Panc1 (cell line): ENCODE results near the gene LRFN2. TPM values are rescaled to one million over a fixed set of nuclear protein-coding genes. Genes with fewer than 3 reads are reported as not detected.

Experiments
- ATAC-seq: fragments of 200-7000 bp; cut with Tn5 transposase; 2 replicates; pipeline ENCODE4 v1.9.1; 2020; ENCODE audit warnings: mild to moderate bottlenecking, moderate library complexity
- BruUV-seq: library from RNA; stranded (reverse); fragments of 400-500 nt; replicated peaks from 2 replicates; lab custom pipeline; 2021; lab: Mats Ljungman, UMichigan
- CTCF ChIA-PET: fragments of 300-600 bp; sonication (Branson Sonifier 250); formaldehyde crosslinking; loops from one replicate; lab custom pipeline; 2022; ENCODE audit warnings: antibody characterized with exemption; lab: Charles Lee
- POLR2A ChIA-PET: fragments of 300-600 bp; sonication (Branson Sonifier 250); formaldehyde crosslinking; loops from one replicate; lab custom pipeline; 2022; ENCODE audit warnings: antibody characterized with exemption; lab: Charles Lee
- DNase-seq: peaks from one replicate; pipeline ENCODE4 v3.0.0-alpha.2; 2010; ENCODE audit warnings: low read depth, low spot score
- H3K27ac ChIP-seq: 2 replicates; pipeline ENCODE4 v1.5.1; 2011; ENCODE audit warnings: mild to moderate bottlenecking, low read length, inconsistent platforms
- H3K27me3 ChIP-seq: fragments of 200-500 bp; sonication (Bioruptor generic); 2 replicates; pipeline ENCODE4 v1.6.0; 2014; ENCODE audit warnings: low read length, inconsistent platforms; ENCODE audit not compliant: control insufficient read depth, insufficient read depth
- H3K36me3 ChIP-seq: fragments of 200-500 bp; sonication (Bioruptor generic); 2 replicates; pipeline ENCODE4 v1.5.1; 2014; ENCODE audit warnings: inconsistent platforms, mild to moderate bottlenecking, low read length, moderate library complexity; ENCODE audit not compliant: control insufficient read depth, insufficient read depth
- H3K4me1 ChIP-seq: 2 replicates; pipeline ENCODE4 v1.5.1; 2011; ENCODE audit warnings: inconsistent platforms, mild to moderate bottlenecking, low read length, moderate library complexity; ENCODE audit not compliant: control insufficient read depth, insufficient read depth
- H3K4me3 ChIP-seq, 2 experiments: 2 replicates each; pipeline ENCODE4 v1.5.1; 2011 to 2012; ENCODE audit warnings: low read depth in 2 of 2, low read length in 2 of 2, mild to moderate bottlenecking in 2 of 2, inconsistent platforms in 1 of 2, moderate library complexity in 1 of 2
- H3K9me3 ChIP-seq: fragments of 200-500 bp; sonication (Bioruptor generic); 2 replicates; pipeline ENCODE4 v1.5.1; 2014; ENCODE audit warnings: low read depth, mild to moderate bottlenecking, inconsistent platforms, low read length, moderate library complexity; ENCODE audit not compliant: control insufficient read depth, insufficient read depth
- POLR2AphosphoS5 ChIP-seq: IDR thresholded peaks from 2 replicates; pipeline ENCODE4 v1.6.1; 2012; ENCODE audit warnings: mild to moderate bottlenecking, low read depth, low read length, moderate library complexity
- SIN3A ChIP-seq: IDR thresholded peaks from 2 replicates; pipeline ENCODE4 v1.6.1; 2012; ENCODE audit warnings: low read depth, mild to moderate bottlenecking, low read length, moderate library complexity, borderline replicate concordance; ENCODE audit not compliant: insufficient read depth
- TCF7L2 ChIP-seq: IDR thresholded peaks from 2 replicates; pipeline ENCODE4 v1.6.1; 2011; ENCODE audit warnings: mild to moderate bottlenecking, low read depth, low read length, inconsistent platforms
- in situ Hi-C: cut with HindIII; loops from 2 replicates; pipeline ENCODE4 v1.10.0; 2016; ENCODE audit warnings: low sequenced_read_pairs, low pct_unique_long_range_greater_than_20kb
- intact Hi-C: fragments of 100-400 bp; cut with micrococcal nuclease; formaldehyde crosslinking; loops from one replicate; pipeline ENCODE4 v1.10.0; 2022; ENCODE audit not compliant: unreplicated experiment
- total RNA-seq: library from RNA; stranded (reverse); gene quantifications from one replicate; pipeline ENCODE4 v1.2.1, GENCODE V29; 2021; ENCODE audit not compliant: unreplicated experiment
- TF ChIP-seq, protein P1 (sequence below), 2 experiments: IDR thresholded peaks; 2 replicates each; pipeline ENCODE4 v1.6.1; 2011 to 2012; ENCODE audit warnings: low read depth in 2 of 2, control low read depth in 1 of 2, low read length in 1 of 2, mild to moderate bottlenecking in 1 of 2, moderate library complexity in 1 of 2; ENCODE audit not compliant: insufficient read depth in 1 of 2
- TF ChIP-seq, protein P2 (sequence below): fragments of 450-650 bp; IDR thresholded peaks from 2 replicates; pipeline ENCODE4 v1.5.1; 2017; ENCODE audit warnings: mild to moderate bottlenecking

Gene LRFN2
- total RNA-seq, 1 experiment from 2014 or later: 0.05 TPM

GRCh38 chr6:40537446-40537845, 49.7 kb downstream of the LRFN2 start:
- in situ Hi-C loops: no loop called here
- no peak for TF ChIP-seq SIN3A
- TF ChIP-seq POLR2AphosphoS5: no peak
- TF ChIP-seq, protein P1, sequence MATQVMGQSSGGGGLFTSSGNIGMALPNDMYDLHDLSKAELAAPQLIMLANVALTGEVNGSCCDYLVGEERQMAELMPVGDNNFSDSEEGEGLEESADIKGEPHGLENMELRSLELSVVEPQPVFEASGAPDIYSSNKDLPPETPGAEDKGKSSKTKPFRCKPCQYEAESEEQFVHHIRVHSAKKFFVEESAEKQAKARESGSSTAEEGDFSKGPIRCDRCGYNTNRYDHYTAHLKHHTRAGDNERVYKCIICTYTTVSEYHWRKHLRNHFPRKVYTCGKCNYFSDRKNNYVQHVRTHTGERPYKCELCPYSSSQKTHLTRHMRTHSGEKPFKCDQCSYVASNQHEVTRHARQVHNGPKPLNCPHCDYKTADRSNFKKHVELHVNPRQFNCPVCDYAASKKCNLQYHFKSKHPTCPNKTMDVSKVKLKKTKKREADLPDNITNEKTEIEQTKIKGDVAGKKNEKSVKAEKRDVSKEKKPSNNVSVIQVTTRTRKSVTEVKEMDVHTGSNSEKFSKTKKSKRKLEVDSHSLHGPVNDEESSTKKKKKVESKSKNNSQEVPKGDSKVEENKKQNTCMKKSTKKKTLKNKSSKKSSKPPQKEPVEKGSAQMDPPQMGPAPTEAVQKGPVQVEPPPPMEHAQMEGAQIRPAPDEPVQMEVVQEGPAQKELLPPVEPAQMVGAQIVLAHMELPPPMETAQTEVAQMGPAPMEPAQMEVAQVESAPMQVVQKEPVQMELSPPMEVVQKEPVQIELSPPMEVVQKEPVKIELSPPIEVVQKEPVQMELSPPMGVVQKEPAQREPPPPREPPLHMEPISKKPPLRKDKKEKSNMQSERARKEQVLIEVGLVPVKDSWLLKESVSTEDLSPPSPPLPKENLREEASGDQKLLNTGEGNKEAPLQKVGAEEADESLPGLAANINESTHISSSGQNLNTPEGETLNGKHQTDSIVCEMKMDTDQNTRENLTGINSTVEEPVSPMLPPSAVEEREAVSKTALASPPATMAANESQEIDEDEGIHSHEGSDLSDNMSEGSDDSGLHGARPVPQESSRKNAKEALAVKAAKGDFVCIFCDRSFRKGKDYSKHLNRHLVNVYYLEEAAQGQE (IDR thresholded peaks at IDR 0.05; ENCODE audit: insufficient read depth in 1 of 2, low read depth in 2 of 2, low read length in 1 of 2): no peak
- TF ChIP-seq, protein P2, sequence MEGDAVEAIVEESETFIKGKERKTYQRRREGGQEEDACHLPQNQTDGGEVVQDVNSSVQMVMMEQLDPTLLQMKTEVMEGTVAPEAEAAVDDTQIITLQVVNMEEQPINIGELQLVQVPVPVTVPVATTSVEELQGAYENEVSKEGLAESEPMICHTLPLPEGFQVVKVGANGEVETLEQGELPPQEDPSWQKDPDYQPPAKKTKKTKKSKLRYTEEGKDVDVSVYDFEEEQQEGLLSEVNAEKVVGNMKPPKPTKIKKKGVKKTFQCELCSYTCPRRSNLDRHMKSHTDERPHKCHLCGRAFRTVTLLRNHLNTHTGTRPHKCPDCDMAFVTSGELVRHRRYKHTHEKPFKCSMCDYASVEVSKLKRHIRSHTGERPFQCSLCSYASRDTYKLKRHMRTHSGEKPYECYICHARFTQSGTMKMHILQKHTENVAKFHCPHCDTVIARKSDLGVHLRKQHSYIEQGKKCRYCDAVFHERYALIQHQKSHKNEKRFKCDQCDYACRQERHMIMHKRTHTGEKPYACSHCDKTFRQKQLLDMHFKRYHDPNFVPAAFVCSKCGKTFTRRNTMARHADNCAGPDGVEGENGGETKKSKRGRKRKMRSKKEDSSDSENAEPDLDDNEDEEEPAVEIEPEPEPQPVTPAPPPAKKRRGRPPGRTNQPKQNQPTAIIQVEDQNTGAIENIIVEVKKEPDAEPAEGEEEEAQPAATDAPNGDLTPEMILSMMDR: no peak
- TF ChIP-seq TCF7L2: no peak
- intact Hi-C loops: no loop called here
- H3K4me3 ChIP-seq: no peak overlapping the region
- no peaks in the 10 kb centered on the region; the same call in 1 of the 2 replicates for H3K27me3 ChIP-seq
- DNase-seq (no peak), ATAC-seq (no peak)
- H3K9me3 ChIP-seq: no peaks in the 10 kb centered on the region
- no peaks in the 10 kb centered on the region for H3K4me1 ChIP-seq
- ChIA-PET CTCF (no interaction called here), POLR2A (no interaction called here)
- no peaks in the 10 kb centered on the region for H3K36me3 ChIP-seq
- H3K27ac ChIP-seq: no peak overlapping the region
- BruUV-seq: no TSS peak

DNA sequence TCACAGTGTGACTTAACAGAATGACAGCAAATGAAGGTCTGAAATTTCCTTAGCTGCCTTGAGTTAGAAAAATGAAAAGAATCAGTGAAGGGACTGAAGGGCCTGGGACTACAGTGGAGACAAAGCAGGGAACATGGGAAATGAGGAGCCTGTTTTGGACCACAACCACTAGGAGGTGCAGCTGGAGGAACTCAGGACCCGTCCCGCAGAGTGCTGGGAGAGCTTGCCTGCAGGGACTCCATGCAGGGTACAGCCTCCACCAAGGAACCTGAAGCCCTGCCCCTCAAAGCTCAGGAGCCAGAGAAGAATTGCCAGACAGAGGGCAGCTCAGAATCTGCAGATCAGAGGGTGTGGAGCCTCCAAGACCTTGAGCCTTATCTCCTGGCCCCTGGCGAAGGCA, 50.7 kb downstream of the LRFN2 start:
- ATAC-seq: peak; percentile 76
- intact Hi-C loops (no loop called here), in situ Hi-C loops (no loop called here)
- POLR2A ChIA-PET: no interaction called here
- H3K4me1 ChIP-seq: no peaks in the 10 kb centered on the region
- H3K4me3 ChIP-seq: no peak overlapping the region
- no peak for DNase-seq
- TF ChIP-seq, protein P1 (IDR thresholded peaks at IDR 0.05; ENCODE audit: insufficient read depth in 1 of 2, low read depth in 2 of 2, low read length in 1 of 2): no peak
- TF ChIP-seq TCF7L2: no peak
- TF ChIP-seq POLR2AphosphoS5: no peak
- no peak for TF ChIP-seq SIN3A
- H3K27me3 ChIP-seq: no peaks in the 10 kb centered on the region; the same call in 1 of the 2 replicates
- CTCF ChIA-PET: no interaction called here
- no peak overlapping the region for H3K27ac ChIP-seq
- H3K36me3 ChIP-seq: no peaks in the 10 kb centered on the region
- no peaks in the 10 kb centered on the region for H3K9me3 ChIP-seq
- no TSS peak for BruUV-seq
